ENCODE data around the gene ELFN1.

DNA sequence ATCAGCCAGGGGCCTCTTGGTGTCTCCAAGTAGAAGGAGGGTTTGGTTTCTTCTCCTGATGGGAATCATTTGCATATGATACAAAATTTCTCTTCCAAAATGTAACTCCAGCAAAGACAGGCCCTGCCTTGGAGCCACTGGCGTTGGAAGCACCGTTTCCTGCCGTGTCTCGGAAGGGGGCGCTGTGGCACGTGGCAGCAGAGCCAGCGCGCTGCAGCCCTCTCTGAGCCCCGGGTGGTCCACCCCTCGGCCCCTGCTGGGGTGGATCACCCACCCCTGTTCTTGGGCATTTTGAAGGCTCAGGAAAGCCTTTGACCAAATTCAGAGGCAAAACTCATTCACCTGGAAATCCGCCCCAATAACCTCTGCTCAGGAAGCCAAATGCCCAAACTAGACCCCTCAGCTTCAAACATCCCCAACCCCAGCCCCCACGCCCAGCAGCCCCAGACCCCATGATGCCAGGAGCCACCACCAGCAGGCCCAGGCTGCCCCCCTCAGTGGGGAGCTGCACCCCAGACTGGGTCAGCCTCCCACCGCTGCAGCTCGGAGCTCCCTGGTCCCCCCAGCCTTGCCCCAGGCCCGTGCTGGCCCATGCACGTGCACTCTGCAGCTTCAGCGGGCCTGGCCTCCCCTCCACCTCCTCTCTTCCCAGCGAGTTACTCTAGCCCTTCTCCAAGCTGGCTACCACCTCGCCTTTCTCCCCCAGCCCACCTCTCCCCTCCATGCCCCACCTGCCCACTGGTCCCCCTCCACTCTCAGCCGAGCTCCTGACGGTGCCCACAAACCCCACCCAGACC is 29.5 kb upstream of the ELFN1 start:
- no peak for TF ChIP-seq EZH2phosphoT487 (IDR thresholded peaks at IDR 0.05; ENCODE audit: borderline replicate concordance)
- TF ChIP-seq, protein P1, sequence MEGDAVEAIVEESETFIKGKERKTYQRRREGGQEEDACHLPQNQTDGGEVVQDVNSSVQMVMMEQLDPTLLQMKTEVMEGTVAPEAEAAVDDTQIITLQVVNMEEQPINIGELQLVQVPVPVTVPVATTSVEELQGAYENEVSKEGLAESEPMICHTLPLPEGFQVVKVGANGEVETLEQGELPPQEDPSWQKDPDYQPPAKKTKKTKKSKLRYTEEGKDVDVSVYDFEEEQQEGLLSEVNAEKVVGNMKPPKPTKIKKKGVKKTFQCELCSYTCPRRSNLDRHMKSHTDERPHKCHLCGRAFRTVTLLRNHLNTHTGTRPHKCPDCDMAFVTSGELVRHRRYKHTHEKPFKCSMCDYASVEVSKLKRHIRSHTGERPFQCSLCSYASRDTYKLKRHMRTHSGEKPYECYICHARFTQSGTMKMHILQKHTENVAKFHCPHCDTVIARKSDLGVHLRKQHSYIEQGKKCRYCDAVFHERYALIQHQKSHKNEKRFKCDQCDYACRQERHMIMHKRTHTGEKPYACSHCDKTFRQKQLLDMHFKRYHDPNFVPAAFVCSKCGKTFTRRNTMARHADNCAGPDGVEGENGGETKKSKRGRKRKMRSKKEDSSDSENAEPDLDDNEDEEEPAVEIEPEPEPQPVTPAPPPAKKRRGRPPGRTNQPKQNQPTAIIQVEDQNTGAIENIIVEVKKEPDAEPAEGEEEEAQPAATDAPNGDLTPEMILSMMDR (conservative IDR thresholded peaks at IDR 0.05; ENCODE audit: low read length): no peak

Data from Loucy (cell line).